ENCODE results near the gene TLE3. TPM values are rescaled to one million over a fixed set of nuclear protein-coding genes. Genes with fewer than 3 reads are reported as not detected.
A peak's percentile ranks its signal among the peaks of the same experiment; 100 is the strongest.
"Not testable (repeated sequence)": the region's sequence is repeated elsewhere in the genome, so short reads cannot be mapped to it uniquely, and the experiment has no call there.

TLE3 gene
- polyA plus RNA-seq, 1 donor, result 21.7 TPM

DNA sequence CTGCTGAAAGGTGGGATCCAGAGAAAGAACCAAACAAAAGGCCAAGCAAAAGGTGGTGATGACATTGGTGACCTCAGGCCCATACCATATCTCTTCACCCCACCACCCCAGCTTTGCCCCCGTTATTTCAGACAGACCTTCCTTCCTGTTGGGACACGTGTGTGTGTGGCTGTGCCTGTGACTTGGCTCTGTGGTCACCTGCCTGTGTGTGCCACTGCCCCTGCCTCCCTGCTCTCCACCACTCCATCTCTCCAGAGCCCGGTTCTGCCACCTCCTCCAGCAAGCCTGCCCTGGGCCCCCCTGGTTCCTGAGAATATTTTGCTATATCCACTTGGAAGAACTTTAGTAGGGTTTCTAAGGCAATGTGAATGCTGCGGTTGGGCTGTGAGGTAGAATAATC lies 28.6 kb upstream of the TLE3 start:
- no peak for DNase-seq (ENCODE audit: low read depth)

DNA sequence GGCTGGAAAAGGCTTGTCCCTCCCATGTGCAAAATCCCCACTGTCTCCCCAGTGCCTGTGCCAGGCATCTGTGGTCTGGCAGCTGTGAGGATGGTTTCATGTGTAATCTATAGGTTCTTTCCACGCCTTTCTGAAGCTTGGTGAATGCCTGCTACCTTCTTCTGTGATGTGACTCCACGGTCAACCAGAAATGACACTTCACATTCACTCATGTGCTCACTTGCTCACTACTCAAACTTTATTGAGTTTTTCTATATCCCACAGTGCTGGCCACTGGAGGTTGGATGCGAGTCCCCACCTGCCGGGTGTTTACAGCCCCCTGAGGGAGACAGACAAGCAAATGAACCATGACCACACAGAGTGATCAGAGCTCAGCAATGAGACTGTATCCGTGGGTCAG lies 27.9 kb upstream of the TLE3 start:
- no peak for DNase-seq (ENCODE audit: low read depth)

- DNase-seq (ENCODE audit: low read depth), result no peak
Observed at GRCh38 chr15:70121624-70122302, 24.0 kb upstream of the TLE3 start.

- no peak for DNase-seq (ENCODE audit: low read depth)
Observed at GRCh38 chr15:70120958-70121623, 23.4 kb upstream of the TLE3 start.

DNA sequence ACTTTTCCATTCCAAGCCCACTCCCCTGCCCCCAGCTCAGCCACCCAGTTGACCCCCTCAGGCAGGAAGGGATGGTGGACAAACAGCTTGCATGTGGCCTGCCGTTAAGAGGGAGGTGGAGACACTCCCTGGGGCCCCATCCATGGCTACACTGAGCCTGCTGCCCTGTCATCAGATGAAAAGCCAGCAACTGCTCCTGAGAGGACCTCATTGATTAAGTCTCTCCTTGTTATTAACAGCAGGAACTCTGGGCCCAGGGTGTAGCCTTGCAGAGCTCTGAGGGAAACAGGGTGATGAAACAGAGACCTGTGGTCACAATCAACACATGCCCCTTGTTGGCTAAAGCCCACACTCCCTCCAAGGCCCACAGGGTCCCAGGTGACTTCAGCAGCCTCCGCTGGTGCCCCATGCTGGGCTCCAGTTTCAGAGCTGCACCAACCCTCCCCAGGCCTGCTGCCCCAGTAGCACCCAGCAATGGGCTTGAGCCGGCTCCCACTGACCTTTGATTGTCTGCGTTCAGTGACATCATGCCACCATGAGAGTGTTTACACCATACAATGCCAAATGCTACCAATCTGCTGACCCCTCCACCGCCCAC lies 22.3 kb upstream of the TLE3 start:
- DNase-seq (ENCODE audit: low read depth), result no peak

DNA sequence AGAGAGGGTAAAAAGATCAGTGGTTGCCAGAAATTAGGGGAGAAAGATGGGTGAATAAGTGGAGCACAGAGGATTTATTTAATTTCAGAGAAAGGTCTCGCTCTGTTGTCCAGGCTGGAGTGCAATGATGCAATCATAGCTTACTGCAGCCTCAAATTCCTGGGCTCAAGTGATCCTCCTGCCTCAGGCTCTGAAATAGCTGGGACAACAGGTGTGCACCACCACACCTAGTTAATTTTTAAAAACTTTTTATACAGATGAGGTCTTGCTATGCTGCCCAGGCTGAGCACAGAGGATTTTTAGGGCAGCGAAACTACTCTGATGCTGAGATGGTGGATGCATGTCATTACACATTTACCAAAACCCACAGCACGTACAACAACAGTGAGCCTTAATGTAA lies 20.9 kb upstream of the TLE3 start:
- no peak for DNase-seq (ENCODE audit: low read depth)

DNA sequence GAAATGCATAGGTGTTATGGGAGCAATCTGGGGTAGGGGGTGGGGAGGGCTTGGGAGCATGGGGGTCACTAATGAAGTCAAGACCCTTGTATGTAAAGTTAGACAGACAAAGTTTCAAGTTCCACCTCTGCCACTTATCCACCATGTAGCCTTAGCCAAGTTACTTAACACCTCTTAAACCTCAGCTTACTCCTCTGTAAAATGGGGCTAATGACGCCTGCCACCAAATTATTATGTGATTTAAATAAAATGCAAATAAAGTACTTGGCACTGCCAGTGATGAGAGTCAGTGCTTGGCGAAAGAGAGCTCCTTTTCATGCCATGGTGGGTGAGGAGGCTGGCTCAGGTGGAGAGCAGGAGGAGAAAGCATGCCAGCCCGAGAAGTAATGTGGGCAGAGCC lies 18.6 kb upstream of the TLE3 start:
- DNase-seq (ENCODE audit: low read depth), result no peak

DNA sequence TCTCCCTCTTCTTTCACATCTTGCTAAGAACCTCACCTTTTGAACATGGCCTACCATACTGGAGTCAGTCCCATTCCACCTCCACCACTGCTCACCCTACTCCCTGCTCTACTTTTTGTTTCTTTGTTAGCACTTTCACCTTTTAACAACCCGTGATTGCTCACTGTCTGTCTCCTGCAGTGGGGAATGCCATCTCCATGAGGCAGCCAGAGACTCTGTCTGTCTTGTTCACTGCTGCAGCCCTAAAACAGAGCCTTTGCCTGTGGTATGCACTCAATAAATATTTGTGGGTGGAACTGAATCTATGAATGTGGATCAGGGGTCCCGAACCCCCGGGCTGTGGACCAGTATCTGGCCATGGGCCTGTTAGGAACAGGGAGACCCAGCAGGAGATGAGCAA lies 16.5 kb upstream of the TLE3 start:
- DNase-seq (ENCODE audit: low read depth), result no peak

DNA sequence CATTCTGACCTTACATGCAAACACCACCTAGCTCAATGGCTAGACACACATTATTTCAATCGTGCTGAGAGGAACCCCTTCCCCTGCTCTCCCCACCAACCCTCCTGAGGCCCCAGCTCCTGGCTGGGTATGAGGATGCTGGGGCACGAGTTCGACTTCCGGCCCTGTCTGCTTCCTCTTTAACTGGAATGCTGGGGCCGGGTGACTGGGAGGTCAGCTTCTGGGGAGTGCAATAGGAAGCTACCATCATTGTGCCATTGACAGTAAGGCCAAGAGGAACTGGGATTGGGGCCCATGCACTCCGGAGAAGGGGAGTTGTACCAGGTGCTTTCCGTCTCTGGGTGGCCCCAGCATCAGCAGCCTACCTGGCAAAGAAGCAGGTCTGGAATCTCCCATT lies 15.6 kb upstream of the TLE3 start:
- no peak for DNase-seq (ENCODE audit: low read depth)

GRCh38 chr15:70112572-70113303 lies 15.0 kb upstream of the TLE3 start:
- DNase-seq (ENCODE audit: low read depth), result not testable (repeated sequence)

DNA sequence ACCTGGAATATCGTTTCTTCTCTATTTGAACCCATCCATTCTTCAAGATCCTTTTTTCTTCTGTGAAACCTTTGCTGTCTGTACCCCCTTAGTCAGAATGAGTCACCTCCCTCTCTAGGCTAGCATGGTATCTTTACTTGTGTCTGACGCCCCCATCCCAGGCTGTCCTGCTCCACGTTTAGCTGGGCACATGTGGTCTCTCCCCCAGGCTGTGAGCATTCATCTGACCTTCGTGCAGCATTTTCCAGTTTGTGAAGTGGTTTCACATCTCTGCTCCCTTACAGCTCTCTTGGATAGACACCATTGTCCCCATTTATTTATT lies 14.3 kb upstream of the TLE3 start:
- no peak for DNase-seq (ENCODE audit: low read depth)

DNA sequence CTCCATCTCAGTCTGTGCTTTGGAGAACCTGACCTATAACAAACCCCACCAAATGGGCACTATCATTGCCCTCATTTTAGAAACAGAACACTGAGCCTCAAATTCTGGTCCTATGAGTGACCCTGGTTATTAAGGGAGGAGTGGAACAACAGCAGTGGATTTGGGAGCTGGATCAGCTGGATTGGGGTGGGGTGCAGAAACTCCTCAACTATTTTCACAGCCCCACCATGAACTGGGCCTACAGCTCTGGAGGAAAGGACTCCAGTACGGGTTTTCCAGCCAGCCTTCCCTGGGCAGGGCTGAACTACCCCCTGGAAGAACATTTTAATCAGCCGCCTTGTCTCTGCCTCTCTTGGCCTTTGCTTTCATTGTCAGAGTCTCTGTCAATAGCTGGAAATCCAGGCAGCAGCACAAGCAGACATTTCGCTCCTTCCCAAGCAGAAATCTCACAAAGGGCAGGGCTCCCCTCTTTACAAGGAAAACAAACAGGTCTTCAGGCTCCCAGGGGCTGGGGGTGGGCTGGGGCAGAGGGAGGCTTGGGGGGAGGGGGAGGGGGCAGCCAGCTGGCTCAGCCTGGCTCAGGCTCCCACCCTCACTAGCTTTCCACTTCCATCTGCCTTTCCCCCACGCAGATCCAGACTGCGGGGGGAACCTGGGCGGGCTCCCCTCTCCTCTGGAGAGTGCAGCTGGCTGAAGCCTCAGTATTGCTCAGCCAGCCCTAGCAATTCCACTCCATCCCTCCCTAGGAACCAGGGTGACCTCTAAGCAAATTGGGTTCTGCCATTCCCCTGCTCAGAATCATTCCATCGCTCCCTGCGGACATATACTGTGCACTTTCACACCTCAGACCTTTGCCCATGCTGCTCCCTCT lies 13.7 kb upstream of the TLE3 start:
- peak; percentile 88 for DNase-seq (ENCODE audit: low read depth)

- DNase-seq (ENCODE audit: low read depth), result no peak
Observed at GRCh38 chr15:70109978-70110377, 12.3 kb upstream of the TLE3 start.

DNA sequence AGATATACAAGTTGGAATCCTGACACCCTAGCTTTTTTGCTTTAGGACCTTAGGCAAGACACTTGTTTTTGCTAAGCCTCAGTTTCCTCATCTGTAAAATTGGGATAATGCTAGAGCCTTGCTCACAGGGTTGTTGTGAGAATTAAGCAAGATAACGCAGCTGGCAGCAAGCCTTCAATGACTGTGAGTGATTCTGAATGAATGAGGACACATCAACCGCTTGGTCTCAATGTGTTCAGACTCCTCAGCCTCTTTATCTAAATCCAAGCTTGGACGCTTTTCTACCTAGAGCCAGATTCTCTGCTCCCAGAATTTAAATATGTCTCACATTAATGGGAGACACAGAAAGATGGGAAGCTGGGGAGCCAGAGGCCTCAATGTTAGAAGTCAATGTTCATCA lies 11.8 kb upstream of the TLE3 start:
- DNase-seq (ENCODE audit: low read depth), result no peak

- no peak for DNase-seq (ENCODE audit: low read depth)
Observed at GRCh38 chr15:70103880-70104626, 6.3 kb upstream of the TLE3 start.

GRCh38 chr15:70102827-70103226 lies 5.1 kb upstream of the TLE3 start:
- no peak for DNase-seq (ENCODE audit: low read depth)

DNA sequence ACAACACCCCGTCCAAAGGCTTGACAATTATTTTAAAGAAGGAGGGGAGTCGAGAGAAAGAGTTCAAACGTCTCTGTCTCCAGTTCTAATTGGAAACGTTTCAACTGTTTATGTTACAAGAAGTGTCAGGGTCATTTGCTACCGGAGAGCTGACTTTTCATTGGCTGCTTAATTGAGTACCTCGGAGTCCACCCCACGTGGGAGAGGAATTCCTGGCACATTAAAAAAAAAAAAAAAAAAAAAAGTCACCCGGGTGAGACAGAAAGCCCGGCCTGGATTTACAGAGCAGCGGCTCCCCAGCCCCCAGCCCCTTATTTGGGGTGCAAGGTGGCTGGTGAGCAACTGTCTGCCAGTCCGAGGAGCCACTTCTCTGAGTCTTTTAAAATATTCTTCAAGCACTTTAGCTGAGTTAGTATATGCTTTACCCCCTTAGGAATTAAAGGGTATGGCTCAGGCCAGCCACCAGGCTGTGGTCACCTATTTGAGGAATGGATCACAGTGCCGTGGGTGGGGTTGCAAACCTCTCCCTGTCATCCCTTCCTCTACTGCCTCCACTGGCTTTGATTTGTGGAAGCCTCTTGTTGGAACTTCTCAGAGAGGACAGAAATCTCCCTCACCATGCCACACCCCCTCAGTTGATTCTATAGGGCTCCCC lies 3.9 kb upstream of the TLE3 start:
- DNase-seq (ENCODE audit: low read depth), result peak; percentile 81

GRCh38 chr15:70100474-70101341 lies 3.0 kb upstream of the TLE3 start:
- DNase-seq (ENCODE audit: low read depth), result no peak

GRCh38 chr15:70099967-70100473 lies 2.3 kb upstream of the TLE3 start:
- no peak for DNase-seq (ENCODE audit: low read depth)
